ENCODE measurements around the gene ATRX. TPM values are rescaled to one million over a fixed set of nuclear protein-coding genes. Genes with fewer than 3 reads are reported as not detected.

The ATRX gene
- total and polyA plus RNA-seq, 2 experiments from 2014 or later: 162 to 179 TPM

DNA sequence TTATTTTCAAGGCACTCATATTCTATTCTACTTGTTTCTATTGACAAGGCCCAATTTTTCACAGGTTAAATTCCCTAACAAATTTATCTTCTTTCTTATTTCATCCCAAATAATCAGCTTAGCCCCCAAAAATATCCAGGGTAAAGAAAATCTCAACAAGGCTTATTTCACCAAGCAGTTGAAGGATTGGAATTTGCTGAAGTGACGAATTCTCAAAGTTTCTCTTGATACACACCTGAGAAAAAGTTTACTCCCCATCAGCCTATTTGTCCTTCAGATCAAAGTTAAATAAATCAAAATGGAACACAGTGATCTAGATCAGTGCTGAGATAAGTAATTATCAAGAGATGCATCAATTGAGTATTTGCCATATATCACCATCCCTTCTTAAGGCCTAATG, 106.9 kb downstream of the ATRX start (continued):
- TF ChIP-seq ETS1 (IDR thresholded peaks at IDR 0.05): no peak

DNA sequence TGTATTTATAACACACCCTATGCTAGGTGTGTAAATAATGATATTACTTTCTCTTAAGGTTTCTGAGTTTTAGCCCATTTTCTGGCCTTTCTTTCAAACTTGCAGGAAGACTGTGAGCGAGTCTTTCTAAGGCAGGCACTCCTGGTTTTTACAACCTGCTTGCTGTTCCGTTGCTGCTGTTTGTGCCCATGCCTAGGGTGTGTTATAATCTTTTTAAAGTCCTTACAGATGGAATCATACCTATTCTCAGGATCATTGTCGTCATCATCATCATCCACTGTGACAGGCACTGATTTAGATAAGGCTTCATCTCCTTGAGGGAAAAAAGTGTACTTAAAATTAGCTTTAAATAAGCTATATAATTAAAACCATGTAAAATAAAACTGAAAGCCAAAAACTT, 110.0 kb downstream of the ATRX start:
- DNase-seq (ENCODE audit: low spot score) (no peak), ATAC-seq (no peak)
- no peaks in the 10 kb centered on the region for H3K36me3 Mint-ChIP-seq (ENCODE audit: low read depth)
- no peak overlapping the region for H3K27ac ChIP-seq (ENCODE audit: low read depth)
- no peaks in the 10 kb centered on the region for H3K9me2 ChIP-seq (ENCODE audit: insufficient read depth)
- H3K36me3 ChIP-seq (ENCODE audit: insufficient read depth): no peaks in the 10 kb centered on the region
- no peaks in the 10 kb centered on the region for H3F3A ChIP-seq (replicated peaks; ENCODE audit: low read depth)
- H3K4me3 Mint-ChIP-seq: no peak overlapping the region
- no peaks in the 10 kb centered on the region for H3K9me3 Mint-ChIP-seq
- no peak overlapping the region for H3K27ac Mint-ChIP-seq
- H2AFZ ChIP-seq: no peak overlapping the region
- no peaks in the 10 kb centered on the region for H3K27me3 ChIP-seq (ENCODE audit: insufficient read depth)
- no peak overlapping the region for H3K4me3 ChIP-seq
- H4K20me1 ChIP-seq (replicated peaks; ENCODE audit: insufficient read depth): no peaks in the 10 kb centered on the region; the same call in 1 of the 2 replicates
- no peaks in the 10 kb centered on the region for H3K4me1 Mint-ChIP-seq
- H3K79me2 ChIP-seq (replicated peaks; ENCODE audit: insufficient read depth): peaks cover 7% of the 10 kb centered on the region; the same call in 1 of the 2 replicates
- H3K4me1 ChIP-seq (ENCODE audit: insufficient read depth): no peaks in the 10 kb centered on the region
- H3K27me3 Mint-ChIP-seq (ENCODE audit: insufficient read depth, low read depth, poor library complexity): no peaks in the 10 kb centered on the region
- H3K4me2 ChIP-seq: no peak overlapping the region
- TF ChIP-seq, protein P1, sequence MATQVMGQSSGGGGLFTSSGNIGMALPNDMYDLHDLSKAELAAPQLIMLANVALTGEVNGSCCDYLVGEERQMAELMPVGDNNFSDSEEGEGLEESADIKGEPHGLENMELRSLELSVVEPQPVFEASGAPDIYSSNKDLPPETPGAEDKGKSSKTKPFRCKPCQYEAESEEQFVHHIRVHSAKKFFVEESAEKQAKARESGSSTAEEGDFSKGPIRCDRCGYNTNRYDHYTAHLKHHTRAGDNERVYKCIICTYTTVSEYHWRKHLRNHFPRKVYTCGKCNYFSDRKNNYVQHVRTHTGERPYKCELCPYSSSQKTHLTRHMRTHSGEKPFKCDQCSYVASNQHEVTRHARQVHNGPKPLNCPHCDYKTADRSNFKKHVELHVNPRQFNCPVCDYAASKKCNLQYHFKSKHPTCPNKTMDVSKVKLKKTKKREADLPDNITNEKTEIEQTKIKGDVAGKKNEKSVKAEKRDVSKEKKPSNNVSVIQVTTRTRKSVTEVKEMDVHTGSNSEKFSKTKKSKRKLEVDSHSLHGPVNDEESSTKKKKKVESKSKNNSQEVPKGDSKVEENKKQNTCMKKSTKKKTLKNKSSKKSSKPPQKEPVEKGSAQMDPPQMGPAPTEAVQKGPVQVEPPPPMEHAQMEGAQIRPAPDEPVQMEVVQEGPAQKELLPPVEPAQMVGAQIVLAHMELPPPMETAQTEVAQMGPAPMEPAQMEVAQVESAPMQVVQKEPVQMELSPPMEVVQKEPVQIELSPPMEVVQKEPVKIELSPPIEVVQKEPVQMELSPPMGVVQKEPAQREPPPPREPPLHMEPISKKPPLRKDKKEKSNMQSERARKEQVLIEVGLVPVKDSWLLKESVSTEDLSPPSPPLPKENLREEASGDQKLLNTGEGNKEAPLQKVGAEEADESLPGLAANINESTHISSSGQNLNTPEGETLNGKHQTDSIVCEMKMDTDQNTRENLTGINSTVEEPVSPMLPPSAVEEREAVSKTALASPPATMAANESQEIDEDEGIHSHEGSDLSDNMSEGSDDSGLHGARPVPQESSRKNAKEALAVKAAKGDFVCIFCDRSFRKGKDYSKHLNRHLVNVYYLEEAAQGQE (IDR thresholded peaks at IDR 0.05; ENCODE audit: unreplicated experiment): no peak
- TF ChIP-seq, protein P2, sequence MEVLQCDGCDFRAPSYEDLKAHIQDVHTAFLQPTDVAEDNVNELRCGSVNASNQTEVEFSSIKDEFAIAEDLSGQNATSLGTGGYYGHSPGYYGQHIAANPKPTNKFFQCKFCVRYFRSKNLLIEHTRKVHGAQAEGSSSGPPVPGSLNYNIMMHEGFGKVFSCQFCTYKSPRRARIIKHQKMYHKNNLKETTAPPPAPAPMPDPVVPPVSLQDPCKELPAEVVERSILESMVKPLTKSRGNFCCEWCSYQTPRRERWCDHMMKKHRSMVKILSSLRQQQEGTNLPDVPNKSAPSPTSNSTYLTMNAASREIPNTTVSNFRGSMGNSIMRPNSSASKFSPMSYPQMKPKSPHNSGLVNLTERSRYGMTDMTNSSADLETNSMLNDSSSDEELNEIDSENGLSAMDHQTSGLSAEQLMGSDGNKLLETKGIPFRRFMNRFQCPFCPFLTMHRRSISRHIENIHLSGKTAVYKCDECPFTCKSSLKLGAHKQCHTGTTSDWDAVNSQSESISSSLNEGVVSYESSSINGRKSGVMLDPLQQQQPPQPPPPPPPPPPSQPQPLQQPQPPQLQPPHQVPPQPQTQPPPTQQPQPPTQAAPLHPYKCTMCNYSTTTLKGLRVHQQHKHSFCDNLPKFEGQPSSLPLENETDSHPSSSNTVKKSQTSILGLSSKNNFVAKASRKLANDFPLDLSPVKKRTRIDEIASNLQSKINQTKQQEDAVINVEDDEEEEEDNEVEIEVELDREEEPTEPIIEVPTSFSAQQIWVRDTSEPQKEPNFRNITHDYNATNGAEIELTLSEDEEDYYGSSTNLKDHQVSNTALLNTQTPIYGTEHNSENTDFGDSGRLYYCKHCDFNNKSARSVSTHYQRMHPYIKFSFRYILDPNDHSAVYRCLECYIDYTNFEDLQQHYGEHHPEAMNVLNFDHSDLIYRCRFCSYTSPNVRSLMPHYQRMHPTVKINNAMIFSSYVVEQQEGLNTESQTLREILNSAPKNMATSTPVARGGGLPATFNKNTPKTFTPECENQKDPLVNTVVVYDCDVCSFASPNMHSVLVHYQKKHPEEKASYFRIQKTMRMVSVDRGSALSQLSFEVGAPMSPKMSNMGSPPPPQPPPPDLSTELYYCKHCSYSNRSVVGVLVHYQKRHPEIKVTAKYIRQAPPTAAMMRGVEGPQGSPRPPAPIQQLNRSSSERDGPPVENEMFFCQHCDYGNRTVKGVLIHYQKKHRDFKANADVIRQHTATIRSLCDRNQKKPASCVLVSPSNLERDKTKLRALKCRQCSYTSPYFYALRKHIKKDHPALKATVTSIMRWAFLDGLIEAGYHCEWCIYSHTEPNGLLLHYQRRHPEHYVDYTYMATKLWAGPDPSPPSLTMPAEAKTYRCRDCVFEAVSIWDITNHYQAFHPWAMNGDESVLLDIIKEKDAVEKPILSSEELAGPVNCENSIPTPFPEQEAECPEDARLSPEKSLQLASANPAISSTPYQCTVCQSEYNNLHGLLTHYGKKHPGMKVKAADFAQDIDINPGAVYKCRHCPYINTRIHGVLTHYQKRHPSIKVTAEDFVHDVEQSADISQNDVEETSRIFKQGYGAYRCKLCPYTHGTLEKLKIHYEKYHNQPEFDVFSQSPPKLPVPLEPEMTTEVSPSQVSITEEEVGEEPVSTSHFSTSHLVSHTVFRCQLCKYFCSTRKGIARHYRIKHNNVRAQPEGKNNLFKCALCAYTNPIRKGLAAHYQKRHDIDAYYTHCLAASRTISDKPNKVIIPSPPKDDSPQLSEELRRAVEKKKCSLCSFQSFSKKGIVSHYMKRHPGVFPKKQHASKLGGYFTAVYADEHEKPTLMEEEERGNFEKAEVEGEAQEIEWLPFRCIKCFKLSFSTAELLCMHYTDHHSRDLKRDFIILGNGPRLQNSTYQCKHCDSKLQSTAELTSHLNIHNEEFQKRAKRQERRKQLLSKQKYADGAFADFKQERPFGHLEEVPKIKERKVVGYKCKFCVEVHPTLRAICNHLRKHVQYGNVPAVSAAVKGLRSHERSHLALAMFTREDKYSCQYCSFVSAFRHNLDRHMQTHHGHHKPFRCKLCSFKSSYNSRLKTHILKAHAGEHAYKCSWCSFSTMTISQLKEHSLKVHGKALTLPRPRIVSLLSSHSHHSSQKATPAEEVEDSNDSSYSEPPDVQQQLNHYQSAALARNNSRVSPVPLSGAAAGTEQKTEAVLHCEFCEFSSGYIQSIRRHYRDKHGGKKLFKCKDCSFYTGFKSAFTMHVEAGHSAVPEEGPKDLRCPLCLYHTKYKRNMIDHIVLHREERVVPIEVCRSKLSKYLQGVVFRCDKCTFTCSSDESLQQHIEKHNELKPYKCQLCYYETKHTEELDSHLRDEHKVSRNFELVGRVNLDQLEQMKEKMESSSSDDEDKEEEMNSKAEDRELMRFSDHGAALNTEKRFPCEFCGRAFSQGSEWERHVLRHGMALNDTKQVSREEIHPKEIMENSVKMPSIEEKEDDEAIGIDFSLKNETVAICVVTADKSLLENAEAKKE (CRISPR knock-in tag; IDR thresholded peaks at IDR 0.05): no peak
- TF ChIP-seq STAT1 (IDR thresholded peaks at IDR 0.05; ENCODE audit: unreplicated experiment) (no peak), CREB1 (CRISPR knock-in tag; IDR thresholded peaks at IDR 0.05; ENCODE audit: low read depth) (no peak), NANOG (IDR thresholded peaks at IDR 0.05; ENCODE audit: borderline replicate concordance) (no peak), ETS1 (IDR thresholded peaks at IDR 0.05) (no peak), POLR2AphosphoS5 (IDR thresholded peaks at IDR 0.05; ENCODE audit: low read depth) (no peak), ZNF331 (CRISPR knock-in tag; IDR thresholded peaks at IDR 0.05; ENCODE audit: low read depth) (no peak), ZNF114 (CRISPR knock-in tag; IDR thresholded peaks at IDR 0.05) (no peak), JUNB (IDR thresholded peaks at IDR 0.05; ENCODE audit: unreplicated experiment) (no peak), EZH2 (IDR thresholded peaks at IDR 0.05; ENCODE audit: low read depth, unreplicated experiment) (no peak)
- TF ChIP-seq, protein P3, sequence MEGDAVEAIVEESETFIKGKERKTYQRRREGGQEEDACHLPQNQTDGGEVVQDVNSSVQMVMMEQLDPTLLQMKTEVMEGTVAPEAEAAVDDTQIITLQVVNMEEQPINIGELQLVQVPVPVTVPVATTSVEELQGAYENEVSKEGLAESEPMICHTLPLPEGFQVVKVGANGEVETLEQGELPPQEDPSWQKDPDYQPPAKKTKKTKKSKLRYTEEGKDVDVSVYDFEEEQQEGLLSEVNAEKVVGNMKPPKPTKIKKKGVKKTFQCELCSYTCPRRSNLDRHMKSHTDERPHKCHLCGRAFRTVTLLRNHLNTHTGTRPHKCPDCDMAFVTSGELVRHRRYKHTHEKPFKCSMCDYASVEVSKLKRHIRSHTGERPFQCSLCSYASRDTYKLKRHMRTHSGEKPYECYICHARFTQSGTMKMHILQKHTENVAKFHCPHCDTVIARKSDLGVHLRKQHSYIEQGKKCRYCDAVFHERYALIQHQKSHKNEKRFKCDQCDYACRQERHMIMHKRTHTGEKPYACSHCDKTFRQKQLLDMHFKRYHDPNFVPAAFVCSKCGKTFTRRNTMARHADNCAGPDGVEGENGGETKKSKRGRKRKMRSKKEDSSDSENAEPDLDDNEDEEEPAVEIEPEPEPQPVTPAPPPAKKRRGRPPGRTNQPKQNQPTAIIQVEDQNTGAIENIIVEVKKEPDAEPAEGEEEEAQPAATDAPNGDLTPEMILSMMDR (conservative IDR thresholded peaks at IDR 0.05; ENCODE audit: low read depth in 2 of 2): no peak

Data from GM23338 (cell line).